ENCODE data around the gene VTCN1.

The VTCN1 gene

DNA sequence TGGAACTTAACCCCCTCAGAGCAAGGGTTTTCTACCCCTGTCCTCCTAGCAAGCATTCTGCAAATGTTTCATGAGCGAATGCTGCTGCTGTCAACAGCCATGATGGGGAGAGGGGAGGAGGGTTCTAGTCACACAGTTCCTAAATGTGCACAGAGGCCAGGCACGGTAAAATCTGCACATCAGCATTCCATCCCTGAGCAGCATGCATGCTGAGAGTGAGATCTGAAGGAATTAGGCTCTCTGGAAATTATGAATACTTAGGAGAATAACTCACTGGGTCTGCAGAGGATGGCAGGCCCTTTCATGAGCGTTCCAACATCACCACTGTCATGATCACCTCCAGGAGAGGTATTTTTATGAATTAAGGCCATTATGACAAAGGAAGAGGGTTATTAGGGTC, 2.1 kb downstream of the VTCN1 start:
- DNase-seq: no peak

DNA sequence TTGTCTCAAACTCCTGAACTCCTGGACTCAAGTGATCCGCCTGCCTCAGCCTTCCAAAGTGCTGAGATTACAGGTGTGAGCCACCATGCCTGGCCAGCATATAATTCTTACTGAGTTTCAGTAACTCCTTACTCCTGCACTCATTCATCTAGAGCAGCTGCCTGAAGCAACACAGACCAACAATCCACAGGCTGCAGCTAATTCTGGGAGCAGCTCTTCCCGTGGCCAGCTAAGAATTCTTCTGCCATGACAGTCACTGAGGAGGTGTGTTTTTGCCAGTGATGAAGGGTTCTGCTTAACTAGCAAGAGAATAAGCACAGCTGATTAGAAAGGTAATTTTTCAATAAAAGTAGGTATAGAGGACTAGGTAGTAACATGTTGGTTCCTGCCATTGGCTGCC, 5.4 kb downstream of the VTCN1 start:
- no peak for DNase-seq

DNA sequence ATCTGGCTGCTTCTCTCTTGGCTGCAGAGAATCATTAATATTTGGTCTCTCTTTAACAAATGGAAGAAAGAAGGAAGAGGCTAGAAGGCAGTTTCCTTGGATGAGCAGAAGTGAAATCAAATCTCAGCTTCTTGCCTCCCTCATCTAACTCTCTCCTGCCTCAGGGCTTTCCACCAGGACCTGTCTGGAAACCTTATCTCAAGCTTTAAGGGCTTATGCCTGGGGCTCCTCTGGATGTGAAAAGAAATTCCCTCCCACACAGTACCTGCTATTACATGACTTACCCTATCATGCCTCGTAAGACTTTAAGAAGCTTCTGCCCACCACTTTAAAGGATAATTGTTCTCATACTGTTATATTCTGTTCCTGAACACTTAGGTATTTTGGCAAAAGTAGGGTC, 8.9 kb downstream of the VTCN1 start:
- DNase-seq: no peak

DNA sequence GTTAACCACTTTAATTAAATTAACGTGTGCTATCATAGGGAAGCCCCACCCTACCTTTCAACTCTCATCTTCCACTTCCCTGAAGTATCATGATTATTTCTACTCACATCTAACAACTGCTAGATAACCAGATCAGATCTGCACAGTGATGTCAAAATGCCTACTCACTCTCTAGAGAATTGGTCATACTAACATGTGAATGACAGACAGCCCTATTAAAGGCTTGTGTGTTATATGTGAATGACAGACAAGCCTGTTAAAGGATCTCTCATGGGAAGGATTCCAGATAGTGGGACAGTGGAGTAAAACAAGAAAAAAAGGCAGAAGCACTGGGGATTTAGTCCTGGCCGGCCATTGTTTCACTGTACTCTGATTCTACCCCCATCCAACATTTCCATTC, 12.6 kb downstream of the VTCN1 start:
- no peak for DNase-seq

DNA sequence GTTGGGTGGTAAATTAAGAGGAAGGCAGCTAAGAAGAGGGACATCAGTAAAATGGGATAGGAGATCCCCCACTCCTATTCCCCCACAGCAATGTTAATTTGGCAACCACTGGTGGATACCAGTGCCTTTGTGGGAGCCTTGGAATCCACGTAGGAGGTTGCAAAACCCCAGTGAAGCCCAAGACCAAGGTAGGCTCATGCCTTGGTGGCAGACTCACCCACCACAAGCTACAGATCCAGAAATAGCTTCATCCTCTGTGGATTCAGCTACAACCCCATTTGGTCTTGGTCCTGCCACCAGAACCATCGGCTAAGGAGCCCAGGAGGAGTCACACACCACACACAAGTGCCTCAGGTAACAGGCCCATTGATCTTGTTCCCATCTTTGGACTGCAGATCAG, 21.0 kb downstream of the VTCN1 start:
- DNase-seq: no peak

DNA sequence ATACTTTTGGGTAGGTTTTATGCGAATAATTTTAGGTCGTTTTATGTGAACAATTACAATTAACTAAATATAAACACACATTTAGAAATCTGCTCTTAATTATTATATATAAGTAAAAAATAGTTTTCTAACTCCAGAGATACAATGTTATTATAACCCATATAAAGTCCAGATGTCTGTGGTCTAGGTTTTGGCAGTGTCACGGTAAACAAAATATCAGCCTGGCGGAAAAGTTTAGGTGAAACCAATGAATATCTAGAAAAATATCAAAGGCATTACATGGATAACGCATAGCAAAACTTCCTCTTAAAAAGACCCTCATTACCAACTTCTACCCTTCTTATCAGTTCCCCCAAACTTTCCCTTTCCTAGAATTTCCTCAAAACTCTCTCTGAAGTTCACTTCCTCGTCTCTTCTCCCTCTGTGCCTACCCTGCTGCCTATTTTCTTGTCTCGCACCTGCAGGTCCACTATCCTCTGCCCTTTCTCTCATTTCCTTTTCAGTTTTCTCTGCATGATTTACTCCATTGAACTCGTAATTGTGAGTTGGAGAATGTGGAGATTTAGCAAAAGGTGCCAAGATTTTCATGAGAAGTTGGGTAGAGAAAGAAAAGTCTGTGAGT, 21.8 kb downstream of the VTCN1 start:
- DNase-seq: no peak

DNA sequence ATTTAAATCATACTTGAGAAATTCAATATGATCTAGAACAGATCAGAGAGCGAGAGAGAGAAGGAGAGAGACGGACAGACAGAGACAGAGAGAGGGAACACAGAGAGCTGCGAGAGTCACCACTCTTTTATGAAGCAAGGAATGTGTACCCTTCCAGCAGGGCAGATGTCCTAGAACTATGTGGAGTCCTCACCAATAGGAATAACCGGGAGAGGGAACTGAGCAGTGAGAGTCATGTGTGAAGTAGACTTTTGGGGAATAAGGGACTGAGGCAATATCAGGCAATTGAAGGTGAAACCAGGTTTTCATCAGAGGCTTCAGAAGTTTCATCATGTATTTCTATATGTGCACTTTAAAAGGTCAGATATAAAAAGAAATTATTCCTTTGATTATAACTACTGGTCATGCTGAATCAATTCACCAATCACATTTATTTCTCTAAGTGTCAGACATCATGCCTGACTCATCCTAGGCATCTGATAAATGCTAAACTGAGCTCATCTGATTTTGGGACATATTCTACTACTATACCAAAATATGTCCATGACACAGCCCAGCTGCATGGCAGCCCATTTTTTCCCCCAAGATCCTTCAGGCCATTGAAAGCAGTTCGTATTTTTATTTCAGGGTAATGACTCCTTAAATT, 22.4 kb downstream of the VTCN1 start:
- DNase-seq: no peak

DNA sequence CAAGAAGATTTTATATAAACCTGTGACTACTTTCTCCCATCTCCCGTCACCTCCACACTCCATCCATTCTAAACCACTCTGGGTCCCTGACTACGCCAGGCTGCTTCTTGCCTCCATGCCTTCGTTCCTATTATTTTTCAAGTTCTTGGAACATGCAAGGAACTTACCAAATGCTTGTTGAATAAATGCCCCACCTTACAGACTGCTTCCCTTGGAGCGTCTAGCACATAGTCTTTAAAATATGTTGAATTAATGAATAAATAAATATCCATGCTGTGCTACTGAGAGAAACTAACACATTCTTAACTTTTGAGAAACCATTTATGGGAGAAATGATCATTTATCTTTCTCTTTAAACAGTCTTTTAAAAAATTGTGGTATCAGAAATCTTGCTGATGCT, 27.6 kb downstream of the VTCN1 start:
- no peak for DNase-seq

DNA sequence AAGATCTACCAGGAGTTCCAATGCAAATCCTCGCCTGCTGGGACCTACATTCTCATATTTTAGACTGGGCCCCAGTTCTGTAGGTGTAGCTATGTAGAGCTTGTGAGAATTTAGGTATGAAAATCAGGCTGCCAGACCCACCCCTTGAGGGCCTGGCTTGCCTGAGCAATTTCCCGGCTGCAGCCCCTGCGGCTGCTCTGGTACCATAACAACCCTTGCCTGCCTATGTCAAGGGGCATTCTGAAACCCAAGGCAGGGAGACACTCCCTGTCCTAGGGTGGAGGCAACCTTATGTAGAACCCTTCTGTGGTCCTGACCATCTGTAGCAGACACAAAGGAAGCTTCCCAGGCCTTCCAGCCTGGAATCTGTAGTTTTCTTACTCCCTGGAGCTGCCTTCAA, 28.4 kb downstream of the VTCN1 start:
- no peak for DNase-seq

DNA sequence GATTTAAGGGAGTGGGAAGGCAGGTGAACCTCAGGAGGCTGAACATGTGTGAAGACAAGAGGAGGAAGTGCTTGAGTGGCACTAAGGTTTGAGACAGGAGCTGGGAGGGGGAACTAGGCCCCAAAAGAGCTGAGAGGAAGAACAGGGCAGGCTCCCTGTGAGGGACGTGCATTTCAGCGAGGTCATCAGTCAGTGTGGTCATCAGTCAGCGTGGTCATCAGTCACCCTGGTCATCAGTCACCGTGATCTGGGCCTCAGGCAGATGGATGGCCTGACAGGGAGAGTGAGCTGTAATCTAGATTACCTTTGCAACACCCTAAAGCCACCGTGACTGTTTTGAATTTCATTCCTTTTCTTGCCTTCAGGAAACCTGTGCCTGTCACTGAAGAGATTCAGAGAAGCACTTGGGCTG, 29.1 kb downstream of the VTCN1 start:
- DNase-seq: no peak

DNA sequence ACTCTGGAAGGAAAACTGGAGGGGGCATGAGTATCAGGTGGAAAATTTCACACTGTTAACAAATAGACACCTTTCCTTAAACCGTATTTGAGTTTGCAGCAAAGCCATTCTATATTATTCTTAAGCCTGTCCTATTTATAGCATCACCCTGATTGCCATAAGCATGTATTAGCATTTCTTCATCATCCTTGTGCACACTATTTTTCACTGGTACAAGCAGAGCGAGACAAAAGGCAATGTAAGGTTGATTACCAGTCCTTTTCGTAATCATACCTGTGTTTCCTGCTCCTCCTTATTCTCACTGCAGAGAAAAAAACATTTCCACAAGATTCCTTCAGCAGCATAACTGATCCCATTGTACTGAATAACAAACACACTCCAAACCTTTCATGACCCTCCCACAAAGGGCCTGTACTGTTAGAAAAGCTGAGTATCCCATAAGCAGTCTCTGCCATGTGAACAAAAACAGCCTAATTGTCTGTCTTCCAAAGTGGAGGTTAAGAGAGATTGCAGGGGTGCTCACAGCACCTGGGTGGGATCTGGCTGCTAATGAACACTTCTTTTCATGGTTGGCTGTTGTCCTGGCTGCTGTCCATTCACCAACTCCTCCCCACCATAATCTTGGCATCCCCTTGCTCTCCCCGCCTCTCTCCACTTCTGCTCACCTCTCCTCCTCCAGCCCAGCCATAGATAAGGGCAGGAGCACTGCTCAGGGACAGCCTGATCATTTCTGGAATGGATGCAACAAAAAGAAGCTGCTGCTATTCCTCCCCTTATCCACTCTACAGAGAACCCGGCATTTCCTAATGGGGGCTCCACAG, 30.4 kb downstream of the VTCN1 start:
- no peak for DNase-seq

DNA sequence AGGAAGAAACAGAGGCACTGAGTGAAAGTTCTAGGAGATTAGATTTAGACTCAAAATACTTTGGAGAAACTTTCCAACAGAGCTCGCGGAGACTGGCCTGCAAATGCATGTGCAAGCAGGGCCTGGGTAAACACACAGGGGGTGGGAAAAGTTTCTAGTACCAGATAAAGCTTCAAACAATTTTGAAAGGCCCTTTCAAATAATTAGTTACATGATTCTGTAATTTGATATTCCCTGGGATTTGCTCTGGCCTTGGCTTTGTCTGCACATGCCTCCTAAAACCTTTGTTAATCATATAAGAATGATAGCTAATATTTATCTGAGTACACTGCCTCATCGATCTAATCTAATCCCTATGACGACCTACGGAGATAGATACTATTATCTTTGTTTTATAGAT, 31.3 kb downstream of the VTCN1 start:
- DNase-seq: peak; percentile 13

DNA sequence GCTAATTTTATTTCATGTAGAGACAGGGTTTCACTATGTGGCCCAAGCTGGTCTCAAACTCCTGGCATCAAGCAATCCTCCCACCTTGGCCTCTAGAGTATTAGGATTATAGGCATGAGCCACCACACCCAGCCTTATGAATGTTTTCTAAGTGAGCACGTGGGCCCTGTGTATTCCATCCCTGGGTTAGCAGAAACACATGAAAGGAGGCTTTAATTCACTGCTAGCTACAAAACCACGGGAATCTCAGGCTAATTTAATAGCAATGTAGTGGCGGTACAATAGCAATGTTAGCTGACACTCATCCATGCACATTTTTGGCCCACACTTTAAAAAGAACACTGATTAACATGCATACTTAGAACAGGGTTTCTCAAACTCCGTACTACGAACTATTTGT, 32.0 kb downstream of the VTCN1 start:
- no peak for DNase-seq

DNA sequence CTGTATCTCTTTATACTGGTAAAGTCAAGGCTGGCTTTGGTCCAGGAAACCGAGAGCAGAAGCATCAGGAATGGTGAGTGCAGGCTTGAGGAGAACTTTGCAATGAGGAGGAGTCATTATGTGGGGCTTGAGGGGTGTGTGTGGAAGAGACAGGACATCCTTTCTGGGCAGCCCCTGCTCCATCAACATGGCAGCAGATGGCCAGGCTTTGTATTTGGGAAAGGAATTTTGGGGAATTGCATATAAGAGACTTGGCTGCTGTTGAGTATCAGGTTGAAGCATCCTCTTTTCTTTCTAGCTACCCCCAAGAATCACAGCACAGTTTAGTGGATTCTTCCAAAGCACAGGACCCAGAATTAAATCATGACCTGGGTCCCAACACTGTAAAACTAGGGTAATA, 33.4 kb downstream of the VTCN1 start:
- no peak for DNase-seq

DNA sequence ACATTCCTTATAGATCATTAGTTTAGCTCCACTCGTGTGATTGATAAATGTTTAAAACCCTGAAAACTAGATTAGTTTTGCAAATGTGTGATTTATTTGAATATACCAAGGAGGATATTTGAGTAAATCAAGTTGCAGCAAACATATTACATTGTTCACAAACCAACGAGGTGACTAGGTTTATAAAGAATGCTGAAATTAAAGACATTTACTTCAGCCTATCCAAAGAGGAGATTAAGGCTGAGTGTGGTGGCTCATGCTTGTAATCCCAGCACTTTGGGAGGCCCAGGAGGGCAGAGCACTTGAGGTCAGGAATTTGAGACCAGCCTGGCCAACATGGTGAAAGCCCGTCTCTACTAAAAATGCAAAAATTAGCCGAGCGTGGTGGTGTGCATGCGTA, 34.1 kb downstream of the VTCN1 start:
- no peak for DNase-seq

DNA sequence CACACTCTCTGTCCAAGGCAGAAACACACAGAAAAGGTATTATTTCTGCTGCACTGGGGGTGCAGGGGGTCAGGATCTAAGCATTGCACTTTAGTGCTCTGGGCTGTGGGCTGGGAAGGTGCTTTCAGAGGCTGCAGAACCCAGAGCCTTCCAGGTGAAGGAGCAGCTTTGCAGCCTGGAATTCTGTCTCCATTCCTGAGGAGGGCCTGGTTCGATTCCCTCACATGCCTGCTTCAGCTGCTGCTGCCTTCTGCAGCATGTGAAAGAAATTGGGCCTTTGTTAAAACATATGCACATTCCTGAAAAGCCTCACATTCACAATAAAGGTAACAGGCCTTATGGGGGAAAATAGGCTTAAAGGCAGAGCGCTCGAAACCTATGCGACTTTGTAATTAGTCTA, 35.9 kb downstream of the VTCN1 start:
- DNase-seq: no peak

DNA sequence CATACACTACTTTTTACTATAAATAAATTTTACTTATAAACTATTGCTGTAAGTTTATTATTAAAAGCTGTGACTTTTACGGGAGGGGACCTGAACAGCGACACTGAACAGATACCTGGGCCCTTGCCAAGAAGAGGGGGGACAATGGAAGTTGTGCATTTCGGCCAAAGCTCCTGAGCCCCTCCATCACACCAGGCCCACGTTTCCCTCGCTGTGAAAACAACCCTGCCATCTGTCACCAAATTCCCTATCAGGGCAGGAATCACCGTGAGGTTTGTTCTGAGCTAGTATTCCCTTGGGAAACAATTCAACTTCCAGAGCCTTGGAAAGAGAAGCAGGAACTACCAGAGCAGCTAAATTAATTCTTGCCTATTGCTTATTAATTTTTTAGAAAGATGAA, 37.0 kb downstream of the VTCN1 start:
- DNase-seq: no peak

DNA sequence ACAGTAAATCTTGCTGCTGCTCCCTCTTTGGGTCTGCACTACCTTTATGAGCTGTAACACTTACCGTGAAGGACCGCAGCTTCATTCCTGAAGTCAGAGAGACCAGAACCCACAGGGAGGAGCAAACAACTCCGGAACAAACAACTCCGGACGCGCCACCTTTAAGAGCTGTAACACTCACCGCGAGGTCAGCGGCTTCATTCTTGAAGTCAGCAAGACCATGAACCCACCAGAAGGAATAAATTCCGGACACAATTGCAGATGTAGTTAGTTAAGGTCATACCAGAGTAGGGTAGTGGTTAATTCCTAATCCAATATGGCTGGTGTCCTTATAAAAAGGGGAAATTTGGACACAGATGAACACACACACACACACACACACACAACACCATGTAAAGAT, 37.7 kb downstream of the VTCN1 start:
- DNase-seq: no peak

DNA sequence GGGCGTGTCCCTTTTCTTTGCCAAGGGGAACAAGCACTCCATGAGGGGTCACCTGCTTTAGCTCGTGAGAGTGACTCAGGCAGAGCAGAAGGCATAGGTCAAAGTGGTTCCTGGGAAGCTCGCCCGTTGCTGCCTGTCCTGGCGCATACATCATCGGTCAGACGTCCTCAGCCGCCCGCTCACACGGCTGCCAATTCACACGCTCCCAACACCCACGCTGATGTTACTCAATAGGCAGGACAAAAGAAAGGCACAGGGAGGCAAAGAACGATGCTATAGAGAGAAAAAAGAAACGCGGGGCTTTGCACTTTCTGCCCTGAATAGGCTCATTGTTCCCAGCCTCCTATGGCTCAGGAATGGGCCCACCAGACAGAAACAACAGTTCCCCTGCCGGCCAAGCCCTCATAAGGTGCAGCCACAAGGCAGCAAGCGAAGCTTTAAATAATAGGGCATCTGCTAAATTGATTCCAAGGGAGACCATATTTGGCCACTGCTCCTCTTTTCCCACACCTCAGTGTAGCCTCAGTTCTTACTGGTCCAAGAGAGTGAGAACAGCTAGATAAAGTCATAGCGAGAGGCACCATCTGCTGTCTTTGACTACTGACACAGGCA, 38.7 kb downstream of the VTCN1 start:
- no peak for DNase-seq

DNA sequence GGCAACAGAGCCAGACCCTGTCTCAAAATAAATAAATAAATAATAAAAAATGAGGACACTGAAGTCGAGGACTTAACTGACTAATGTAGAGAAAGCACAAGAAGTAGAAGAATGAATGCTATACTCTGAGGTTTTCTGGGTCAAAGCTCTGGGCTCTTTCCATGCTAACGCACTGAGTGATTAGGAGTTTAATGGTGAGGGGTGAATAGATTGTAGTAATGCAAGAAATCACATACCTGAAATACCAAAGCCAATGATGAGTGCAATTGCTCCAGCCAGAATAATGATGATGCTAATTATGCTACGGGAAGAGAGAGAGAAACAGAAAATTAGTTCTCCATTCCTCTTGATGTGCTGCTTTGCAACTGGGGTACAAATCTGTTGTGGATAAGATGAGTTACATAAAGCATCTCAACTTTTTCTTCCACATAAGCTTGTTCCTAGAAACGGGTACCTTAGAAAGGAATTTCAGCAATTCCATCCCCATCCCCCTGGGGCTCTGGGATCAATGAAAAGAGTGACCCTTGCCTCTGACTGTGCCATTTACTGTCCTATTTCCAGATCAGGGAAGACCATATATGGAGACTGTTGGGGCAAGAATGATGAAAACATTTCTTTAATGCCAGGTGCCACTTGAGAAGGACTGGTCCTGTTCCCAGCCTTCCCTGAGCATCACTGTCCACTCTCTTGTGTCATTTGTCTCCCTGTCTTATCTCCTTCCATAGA, 40.7 kb downstream of the VTCN1 start:
- DNase-seq: no peak

DNA sequence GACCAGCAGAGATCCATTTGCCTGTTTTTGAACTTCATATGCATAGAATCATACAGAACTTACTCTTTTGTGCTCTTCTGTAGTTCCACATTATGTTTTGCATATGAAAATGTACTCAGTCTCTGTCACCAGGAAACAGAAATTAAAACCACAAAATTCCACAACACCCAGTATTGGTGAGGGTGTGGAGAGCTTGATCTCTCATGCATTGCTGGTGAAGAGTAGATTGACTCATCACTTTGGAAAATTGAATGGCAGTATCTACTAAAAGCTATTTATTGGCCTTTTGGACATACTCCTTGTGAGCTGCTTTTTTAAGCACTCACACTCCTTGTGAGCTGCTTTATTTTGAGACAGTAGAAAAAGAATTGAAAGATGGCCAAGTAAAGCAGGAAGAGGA, 43.3 kb downstream of the VTCN1 start:
- DNase-seq: no peak

DNA sequence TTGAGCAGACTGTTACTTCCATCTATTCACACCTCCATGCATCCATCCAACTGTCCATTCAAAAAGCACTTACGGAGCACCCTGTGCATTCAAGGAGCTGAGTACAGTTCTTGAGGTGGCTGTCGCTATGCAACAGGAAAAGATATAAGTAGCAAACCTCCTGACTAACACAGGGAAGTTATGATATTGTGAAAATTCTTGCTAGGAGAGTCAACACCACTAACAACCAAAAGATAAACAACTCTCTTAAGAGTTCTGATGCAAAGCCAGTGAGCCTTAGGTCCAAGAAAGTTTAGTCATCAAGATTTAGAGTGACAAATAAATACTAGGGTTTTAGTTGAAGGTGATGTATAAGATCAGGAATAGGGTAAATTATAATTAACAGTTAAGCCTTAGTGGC, 44.7 kb downstream of the VTCN1 start:
- DNase-seq: no peak

DNA sequence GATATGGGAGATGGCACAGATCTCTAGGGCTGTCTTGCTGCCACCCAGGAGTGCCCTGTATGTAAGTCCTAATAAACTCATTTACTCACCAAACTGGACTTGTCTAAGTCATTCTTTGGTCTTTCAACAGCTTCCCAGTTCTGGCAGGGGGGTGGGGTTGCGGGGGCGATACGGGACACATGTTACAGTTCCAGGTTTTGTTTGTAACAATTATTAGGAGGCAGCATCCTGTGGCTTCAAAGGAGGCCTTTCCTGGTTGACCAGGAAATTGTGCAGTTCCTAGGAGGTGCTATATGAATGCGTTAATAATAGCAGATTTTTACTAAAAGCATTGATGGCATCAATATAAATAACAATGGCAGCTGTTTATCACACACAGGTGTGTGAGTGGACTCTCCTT, 46.5 kb downstream of the VTCN1 start:
- DNase-seq: no peak

Measured in NCI-H510A treated with DMSO at 0.1 percent for 48 hours (cell line).